HepG2 (cell line): ENCODE data around the gene KCNK17. TPM values are rescaled to one million over a fixed set of nuclear protein-coding genes. Genes with fewer than 3 reads are reported as not detected.

ENCODE experiments used
- ATAC-seq: fragments of 200-7000 bp; cut with Tn5 transposase; 3 replicates; pipeline ENCODE4 v1.9.1; 2020; ENCODE audit warnings: mild to moderate bottlenecking, moderate library complexity
- BruUV-seq: library from RNA; stranded (reverse); fragments of 400-500 nt; replicated peaks from 2 replicates; lab custom pipeline; 2021; lab: Mats Ljungman, UMichigan
- CTCF ChIA-PET: fragments of 300-600 bp; formaldehyde crosslinking; extraction: SDS; loops from one replicate; lab custom pipeline; 2021; ENCODE audit warnings: low total read pairs, inconsistent platforms, low intra/inter-chr PET ratio; lab: Yijun Ruan, JAX
- POLR2A ChIA-PET: fragments of 350-600 bp; sonication (Branson Sonifier 250); formaldehyde crosslinking; loops from one replicate; lab custom pipeline; 2020; ENCODE audit warnings: antibody characterized with exemption, inconsistent platforms; lab: Yijun Ruan, JAX
- DNase-seq: peaks from one replicate; pipeline ENCODE4 v3.0.0-alpha.2; 2015; ENCODE audit warnings: low spot score
- FAIRE-seq: peaks from 3 replicates; lab custom pipeline; 2011; peaks lifted over from hg19 to GRCh38; lab: Jason Lieb, UNC
- H2AFZ ChIP-seq: one replicate; pipeline ENCODE4 v1.6.1; 2011; ENCODE audit warnings: low read length, inconsistent platforms
- H3K27ac ChIP-seq: fragments of 300-600 bp; 3 replicates; pipeline ENCODE4 v1.8.0; 2011; ENCODE audit warnings: mixed run types, mild to moderate bottlenecking, mixed read lengths, low read length, inconsistent platforms; ENCODE audit not compliant: insufficient read depth; ENCODE audit errors: extremely low read length
- H3K27me3 ChIP-seq, 2 experiments: fragments of 200-600 bp in 1 of 2; 2 replicates in 1 of 2; 3 replicates in 1 of 2; pipeline versions ENCODE4 v1.6.0 to v1.8.0; 2011; ENCODE audit warnings: low read length in 2 of 2, mild to moderate bottlenecking in 2 of 2, moderate library complexity in 2 of 2, inconsistent platforms in 1 of 2; ENCODE audit not compliant: insufficient read depth in 2 of 2, control insufficient read depth in 1 of 2
- H3K36me3 ChIP-seq, 2 experiments: fragments of 200-600 bp in 1 of 2; replicated peaks in 1 of 2; 2 replicates in 1 of 2; 3 replicates in 1 of 2; pipeline versions ENCODE4 v1.5.1 to v1.8.0; 2011; ENCODE audit warnings: low read length in 2 of 2, inconsistent platforms in 1 of 2; ENCODE audit not compliant: insufficient read depth in 2 of 2, control insufficient read depth in 1 of 2
- H3K4me1 ChIP-seq: 2 replicates; pipeline ENCODE4 v1.5.1; 2012; ENCODE audit warnings: low read length, inconsistent platforms; ENCODE audit not compliant: insufficient read depth
- H3K4me2 ChIP-seq: 2 replicates; pipeline ENCODE4 v1.6.0; 2011; ENCODE audit warnings: low read depth, low read length, inconsistent platforms
- H3K4me3 ChIP-seq, 3 experiments: fragments of 200-600 bp in 1 of 3; sonication (generic), shearing (Covaris generic) in 1 of 3; replicated peaks in 1 of 3; 2 replicates each; pipeline ENCODE4 v1.5.1; 2011 to 2016; ENCODE audit warnings: low read length in 3 of 3, inconsistent platforms in 2 of 3, low read depth in 2 of 3, mild to moderate bottlenecking in 2 of 3, control low read depth in 1 of 3, mixed read lengths in 1 of 3; ENCODE audit not compliant: insufficient read depth in 1 of 3
- H3K79me2 ChIP-seq: one replicate; pipeline ENCODE4 v1.6.1; 2011; ENCODE audit warnings: low read length, inconsistent platforms; ENCODE audit not compliant: insufficient read depth
- H3K9ac ChIP-seq: 2 replicates; pipeline ENCODE4 v1.6.0; 2011; ENCODE audit warnings: mild to moderate bottlenecking, low read depth, low read length, inconsistent platforms; ENCODE audit not compliant: insufficient read depth
- H3K9me3 ChIP-seq: 2 replicates; pipeline ENCODE4 v1.5.1; 2012; ENCODE audit warnings: mild to moderate bottlenecking, low read length
- H4K20me1 ChIP-seq: 2 replicates; pipeline ENCODE4 v1.6.0; 2011; ENCODE audit warnings: inconsistent platforms, mild to moderate bottlenecking, low read length, moderate library complexity; ENCODE audit not compliant: insufficient read depth
- ARNT2 ChIP-seq: sonication (generic); formaldehyde crosslinking; IDR thresholded peaks from 2 replicates; pipeline ENCODE4 v1.8.0; 2022; ENCODE audit warnings: mild to moderate bottlenecking, low read depth, missing genetic modification reagents, moderate library complexity
- DBP ChIP-seq: sonication (generic); formaldehyde crosslinking; IDR thresholded peaks from 2 replicates; pipeline ENCODE4 v1.4.0; 2020; ENCODE audit warnings: missing genetic modification reagents; ENCODE audit errors: not compliant biosample characterization
- DZIP1 ChIP-seq: sonication (generic); formaldehyde crosslinking; IDR thresholded peaks from 2 replicates; pipeline ENCODE4 v1.5.0; 2020; ENCODE audit warnings: mild to moderate bottlenecking, missing genetic modification reagents
- KLF12 ChIP-seq: sonication (generic); formaldehyde crosslinking; IDR thresholded peaks from 2 replicates; pipeline ENCODE4 v1.4.0; 2020; ENCODE audit warnings: missing genetic modification reagents, borderline replicate concordance
- XRCC5 ChIP-seq: fragments of 200-400 bp; formaldehyde crosslinking; optimal IDR thresholded peaks from 2 replicates; pipeline ENCODE3; 2017; ENCODE audit warnings: mild to moderate bottlenecking, low read length
- ZBTB40 ChIP-seq, 2 experiments: fragments of 450-650 bp in 1 of 2; sonication (generic) in 1 of 2; formaldehyde crosslinking in 1 of 2; IDR thresholded peaks; 2 replicates each; pipeline versions ENCODE4 v1.6.1 to v1.8.0; 2016 to 2022; ENCODE audit warnings: antibody characterized with exemption in 1 of 2, mild to moderate bottlenecking in 1 of 2, missing genetic modification reagents in 1 of 2
- ZFP36L2 ChIP-seq: sonication (generic); formaldehyde crosslinking; IDR thresholded peaks from 2 replicates; pipeline ENCODE4 v1.4.0; 2020; ENCODE audit warnings: missing genetic modification reagents
- ZFP82 ChIP-seq: sonication (generic); formaldehyde crosslinking; IDR thresholded peaks from 2 replicates; pipeline ENCODE4 v1.5.1; 2020; ENCODE audit warnings: mild to moderate bottlenecking, missing genetic modification reagents, borderline replicate concordance
- ZIK1 ChIP-seq: sonication (generic); formaldehyde crosslinking; IDR thresholded peaks from 2 replicates; pipeline ENCODE4 v1.5.0; 2020; ENCODE audit warnings: mild to moderate bottlenecking, low read depth, missing genetic modification reagents, borderline replicate concordance
- ZNF782 ChIP-seq: sonication (generic); formaldehyde crosslinking; IDR thresholded peaks from 2 replicates; pipeline ENCODE4 v1.4.0; 2020; ENCODE audit warnings: missing genetic modification reagents, mild to moderate bottlenecking, borderline replicate concordance
- WGBS: methylation state at CpG from one replicate; pipeline ENCODE4 v1.1.6; 2017; ENCODE audit warnings: low lambda C conversion rate; 5-methylcytosine and 5-hydroxymethylcytosine counted together
- in situ Hi-C: cut with HindIII; loops from 2 replicates; pipeline ENCODE4 v1.10.0; 2017; ENCODE audit warnings: low pct_unique_long_range_greater_than_20kb; ENCODE audit not compliant: extremely low pct_ligation_motif_present
- intact Hi-C: fragments of 100-400 bp; cut with micrococcal nuclease; formaldehyde crosslinking; loops from one replicate; pipeline ENCODE4 v1.10.0; 2022; ENCODE audit not compliant: unreplicated experiment
- polyA plus RNA-seq, 8 experiments: library from polyadenylated mRNA; depleted of rRNA in 3 of 8; stranded (reverse) in 7 of 8; unstranded in 1 of 8; fragments of >200 nt; fragmentation: Illumina TruSeq in 4 of 8; extraction: Trizol in 4 of 8; gene quantifications; 2 replicates each; pipeline versions ENCODE4 v1.2.1 to v1.2.3, GENCODE V29; 2011 to 2016; ENCODE audit warnings: low read depth in 4 of 8, missing spikeins in 1 of 8, mixed read lengths in 1 of 8; ENCODE audit not compliant: insufficient read depth in 1 of 8
- total RNA-seq, 5 experiments: library from RNA; depleted of rRNA; stranded (reverse); fragments of >200 nt; fragmentation: Illumina TruSeq; extraction: Trizol; gene quantifications; 2 replicates each; pipeline ENCODE4 v1.2.3, GENCODE V29; 2016; ENCODE audit warnings: low read depth in 1 of 5

Gene KCNK17
- total and polyA plus RNA-seq, 2 of the 13 experiments (the other 11 are each of a cell fraction or from before 2014, with no cell fraction given): not detected

- TF ChIP-seq ZFP36L2 (CRISPR knock-in tag) (no peak), DBP (CRISPR knock-in tag) (no peak), KLF12 (CRISPR knock-in tag) (no peak), DZIP1 (CRISPR knock-in tag) (no peak)
These were observed 53.3 kb downstream of the KCNK17 start (continued) for GRCh38 chr6:39260953-39261352.

- DNase-seq (no peak), FAIRE-seq (no peak), ATAC-seq (no peak)
- POLR2A ChIA-PET: no interaction called here
- H4K20me1 ChIP-seq: no peaks in the 10 kb centered on the region
- H3K4me2 ChIP-seq: no peak overlapping the region
- in situ Hi-C loops (no loop called here), intact Hi-C loops (no loop called here)
- no peaks in the 10 kb centered on the region for H3K9me3 ChIP-seq
- H3K36me3 ChIP-seq: no peaks in the 10 kb centered on the region
- no peaks in the 10 kb centered on the region for H3K4me1 ChIP-seq
- 46% methylated on average over 2 of the region's 2 CpGs for WGBS
- H3K27me3 ChIP-seq: no peaks in the 10 kb centered on the region
- H3K4me3 ChIP-seq: no peak overlapping the region
- H3K79me2 ChIP-seq: no peaks in the 10 kb centered on the region
- no TSS peak for BruUV-seq
- CTCF ChIA-PET: no interaction called here
- no peak overlapping the region for H3K9ac ChIP-seq
- H2AFZ ChIP-seq: no peak overlapping the region
- no peak overlapping the region for H3K27ac ChIP-seq
- TF ChIP-seq ZIK1 (CRISPR knock-in tag) (no peak), XRCC5 (no peak), ARNT2 (CRISPR knock-in tag) (no peak), ZBTB40 (IDR thresholded peaks at IDR 0.05) (no peak), ZBTB40 (CRISPR knock-in tag; IDR thresholded peaks at IDR 0.05) (no peak), ZFP82 (CRISPR knock-in tag) (no peak), ZNF782 (CRISPR knock-in tag) (no peak)
These were observed 53.8 kb downstream of the KCNK17 start for GRCh38 chr6:39260456-39260855.
